GM18951 (cell line): Measurements from ENCODE around the gene PDLIM1.

Experiments used
- POLR2A ChIP-seq: IDR thresholded peaks from 4 replicates; pipeline ENCODE4 v1.6.1; 2011; ENCODE audit warnings: mild to moderate bottlenecking; ENCODE audit not compliant: insufficient read length, insufficient read depth; ENCODE audit errors: extremely low read depth
- in situ Hi-C: fragments of 300-500 bp; cut with MboI; formaldehyde crosslinking; loops from one replicate; pipeline ENCODE4 v1.12.0; 2022; ENCODE audit warnings: low sequenced_read_pairs, mixed read lengths, inconsistent platforms; ENCODE audit not compliant: unreplicated experiment

The PDLIM1 gene

DNA sequence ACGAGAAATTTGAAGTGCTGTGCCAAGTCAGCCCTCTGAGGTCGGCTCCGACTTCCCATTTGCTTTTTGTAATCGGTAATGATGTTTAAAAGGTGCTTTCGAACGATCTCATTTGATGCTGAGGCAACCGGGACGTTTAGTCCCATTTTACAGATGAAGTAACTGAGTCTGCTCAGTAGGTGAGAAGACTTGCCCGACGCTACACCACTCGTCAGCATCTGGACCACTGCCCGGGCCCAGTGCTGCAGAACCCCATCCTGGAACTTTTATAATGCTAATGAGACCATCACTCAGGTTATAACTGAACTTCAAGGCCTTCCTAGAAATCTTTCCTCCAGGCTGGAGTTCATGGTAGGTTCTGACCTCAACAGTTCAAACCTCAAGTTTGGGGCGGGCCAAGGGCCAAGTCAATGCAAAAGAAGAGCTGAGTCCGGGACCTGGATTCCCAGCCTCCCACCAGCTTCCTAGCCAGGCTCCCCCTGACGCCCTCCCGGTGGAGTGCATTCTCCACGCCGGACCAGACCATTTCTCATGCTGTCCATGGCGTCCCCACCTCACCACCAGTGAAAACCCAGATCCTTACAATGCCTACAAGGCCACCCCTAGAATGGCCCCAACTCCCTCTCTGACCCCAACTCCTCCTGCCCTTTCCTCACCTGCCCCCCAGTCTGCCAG, 699 bp upstream of the PDLIM1 start:
- TF ChIP-seq POLR2A: no peak
- in situ Hi-C loops: no loop called here

DNA sequence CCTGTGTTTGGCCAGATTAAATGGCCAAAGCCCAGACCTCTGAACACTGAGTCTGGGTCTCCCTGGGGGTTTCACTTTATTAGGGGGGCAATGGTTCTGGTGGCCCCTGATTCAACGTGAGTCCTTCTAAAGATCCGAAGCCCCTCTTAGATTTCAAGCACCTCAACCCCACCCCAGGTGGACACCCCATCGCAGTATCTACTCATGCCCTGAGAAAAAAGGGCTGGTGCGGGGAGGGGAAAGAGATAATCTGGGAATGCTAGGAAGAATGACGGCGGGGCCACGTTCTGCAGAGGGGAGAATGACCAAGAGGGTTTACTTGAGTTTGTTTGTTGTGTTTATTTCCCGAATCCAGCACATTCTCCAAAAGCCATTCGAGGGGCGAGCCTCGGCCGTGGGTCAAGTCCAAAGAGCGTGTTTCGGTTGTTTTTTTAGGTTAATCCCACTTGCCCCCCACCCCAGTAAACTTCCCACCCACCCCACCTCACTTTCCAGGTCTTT, 832 bp downstream of the PDLIM1 start:
- TF ChIP-seq POLR2A: no peak

DNA sequence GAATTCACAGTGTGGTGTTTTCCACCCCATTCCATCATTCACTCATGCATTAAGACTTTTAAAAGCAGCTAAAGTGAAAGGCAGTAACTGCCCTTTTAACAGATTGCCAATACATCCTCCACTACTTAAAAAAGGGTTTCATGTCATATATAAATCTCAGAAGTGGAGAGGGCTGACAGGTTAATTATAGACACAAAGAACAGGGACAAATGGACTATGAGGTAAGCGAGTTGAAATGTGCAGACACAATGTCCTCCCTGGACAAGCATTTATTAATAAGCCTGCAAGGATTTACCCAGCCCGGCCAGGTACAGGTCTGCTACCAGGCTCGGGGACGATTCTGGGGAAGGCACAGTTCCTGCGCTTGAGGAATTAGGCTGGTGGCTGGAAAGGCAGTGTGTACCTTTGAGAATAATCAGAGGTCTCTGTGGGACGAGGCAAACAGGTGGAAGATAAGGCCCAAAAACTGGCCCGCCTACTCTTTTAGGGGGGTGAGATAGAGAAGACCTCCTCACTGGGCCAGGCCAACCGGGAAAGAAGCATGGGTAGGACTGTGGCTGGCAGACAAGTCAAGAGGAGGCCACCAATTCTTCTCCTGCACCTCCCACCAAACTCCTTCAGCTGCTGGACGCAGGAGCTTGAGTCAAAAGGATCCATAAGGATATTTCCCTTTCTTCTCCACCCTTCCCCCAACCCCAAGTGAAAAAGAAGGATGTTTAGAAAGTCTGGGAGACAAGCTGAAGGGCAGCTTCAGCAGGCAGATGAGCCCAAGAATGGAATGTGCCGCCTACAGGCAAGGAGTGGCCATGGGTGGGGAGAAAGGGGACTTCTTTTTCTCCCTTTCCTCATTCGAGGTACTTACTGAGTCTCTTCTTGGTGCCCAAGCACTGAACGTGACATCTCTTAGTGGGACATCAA, 1.5 kb downstream of the PDLIM1 start:
- in situ Hi-C loops: no loop called here
- no peak for TF ChIP-seq POLR2A

More for the DNA sequence above, 832 bp downstream of the PDLIM1 start:
- in situ Hi-C loops: no loop called here

DNA sequence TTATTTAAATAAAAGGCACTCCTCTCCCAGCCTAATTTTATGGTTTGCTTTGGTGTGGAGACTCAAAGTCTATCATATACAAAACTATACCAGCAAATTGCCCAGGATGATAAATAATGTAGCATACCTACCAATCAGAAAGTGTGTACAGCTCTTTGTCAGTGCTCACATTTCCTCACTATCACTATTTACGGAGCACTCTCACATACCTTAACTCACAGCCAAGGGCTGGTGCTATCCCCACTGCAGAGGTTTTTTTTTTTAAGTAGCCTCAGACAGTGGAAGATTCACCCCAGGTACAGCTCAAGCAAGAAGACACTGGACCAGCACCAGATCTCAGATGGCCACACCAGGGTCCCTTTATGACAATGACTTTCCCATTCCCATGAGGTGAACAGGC, 2.5 kb downstream of the PDLIM1 start:
- no peak for TF ChIP-seq POLR2A
- in situ Hi-C loops: no loop called here

DNA sequence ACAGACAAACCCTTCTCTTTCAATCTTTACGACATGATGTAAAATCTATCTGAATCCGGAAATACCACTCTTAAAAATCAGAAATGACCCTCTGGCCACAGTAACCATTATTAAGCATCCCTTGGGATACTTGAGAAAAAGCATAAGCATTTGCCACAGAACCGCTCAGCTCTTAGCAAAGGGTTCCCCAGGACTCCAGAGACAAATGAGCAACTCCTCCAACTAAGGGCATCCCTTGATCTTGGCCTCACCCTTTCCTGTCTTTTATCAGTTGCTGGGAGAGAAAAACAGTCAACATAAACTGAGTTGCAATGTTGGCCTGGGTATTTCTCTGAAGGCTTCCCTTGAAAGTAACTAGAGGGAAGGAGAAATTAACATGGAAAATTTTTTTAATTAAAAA, 3.5 kb downstream of the PDLIM1 start:
- in situ Hi-C loops: no loop called here
- TF ChIP-seq POLR2A: no peak

DNA sequence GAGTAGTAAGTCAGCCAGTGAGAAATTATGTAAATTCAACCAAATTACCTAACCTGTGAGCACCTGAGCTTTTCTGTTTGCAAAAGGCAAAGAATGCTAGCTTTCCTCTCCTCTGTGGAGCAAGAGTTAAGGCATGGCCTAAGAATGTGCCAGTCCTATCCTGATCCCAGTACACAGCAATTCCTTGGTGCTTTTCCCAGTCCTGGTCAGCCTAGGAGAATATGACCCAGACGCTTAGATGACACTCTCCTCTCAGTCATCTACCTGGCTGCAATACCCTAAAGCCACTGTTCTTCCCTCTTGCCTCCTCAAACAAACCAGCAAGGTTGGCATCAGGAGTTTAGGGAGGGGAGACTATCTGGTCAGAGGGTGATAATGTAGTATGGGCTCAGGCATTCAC, 4.1 kb downstream of the PDLIM1 start:
- in situ Hi-C loops: no loop called here
- TF ChIP-seq POLR2A: no peak

DNA sequence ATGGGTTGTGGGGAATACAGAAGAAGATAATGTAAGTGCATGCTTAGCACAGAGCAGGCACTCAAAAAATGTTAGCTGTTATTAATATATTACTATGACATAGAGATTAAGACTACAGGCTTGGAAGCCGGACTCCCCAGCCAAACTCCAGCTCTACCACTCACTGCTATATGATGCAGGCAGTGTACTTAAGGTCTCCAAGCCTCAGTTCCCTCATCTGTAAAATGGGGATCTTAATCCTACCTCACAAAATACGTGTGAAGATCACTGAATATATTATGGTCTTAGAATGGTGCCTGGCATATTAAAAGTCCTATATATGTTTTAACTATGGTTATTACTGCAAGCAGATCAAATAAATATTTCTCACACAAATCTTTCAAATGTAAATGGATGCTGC, 5.2 kb downstream of the PDLIM1 start:
- in situ Hi-C loops: no loop called here
- TF ChIP-seq POLR2A: no peak

DNA sequence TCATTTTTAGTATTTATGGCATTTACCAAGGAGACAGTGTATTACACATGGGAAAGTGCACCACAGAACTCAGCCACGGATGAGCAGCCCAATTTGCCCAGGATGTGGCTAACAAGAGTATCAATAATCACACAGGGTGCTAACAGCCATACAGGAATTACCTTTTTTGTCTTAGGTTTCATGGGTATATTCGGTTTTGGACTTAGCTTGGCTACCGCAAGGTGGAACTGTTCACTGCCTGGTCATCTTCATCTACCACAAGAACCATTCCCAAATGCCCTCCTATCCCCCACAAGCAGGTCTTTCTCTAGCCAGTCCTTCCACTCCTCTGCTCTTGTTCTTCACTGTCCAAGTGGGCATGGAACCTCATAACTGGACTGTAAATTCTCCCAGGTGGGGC, 6.0 kb downstream of the PDLIM1 start:
- in situ Hi-C loops: no loop called here

DNA sequence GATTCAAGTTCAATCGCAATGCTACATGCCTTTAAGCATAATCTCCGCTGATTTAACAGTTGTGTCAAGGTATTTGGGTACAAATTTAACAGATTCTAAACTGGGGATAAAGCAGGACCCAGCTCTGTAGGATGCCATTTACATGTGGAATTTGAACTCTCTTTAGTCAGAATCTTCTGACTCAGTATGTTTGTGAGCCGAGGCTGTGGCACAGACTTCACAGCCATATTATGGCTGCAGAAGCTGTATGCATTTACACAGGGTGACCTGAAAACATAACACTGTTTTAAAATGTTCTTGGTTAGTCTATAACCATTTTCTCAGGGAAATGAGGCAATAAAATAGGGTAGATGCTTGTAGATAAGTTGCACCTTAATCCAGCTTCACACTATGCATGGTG, 8.7 kb downstream of the PDLIM1 start:
- no peak for TF ChIP-seq POLR2A
- in situ Hi-C loops: no loop called here

More for the DNA sequence above, 6.0 kb downstream of the PDLIM1 start:
- TF ChIP-seq POLR2A: no peak

DNA sequence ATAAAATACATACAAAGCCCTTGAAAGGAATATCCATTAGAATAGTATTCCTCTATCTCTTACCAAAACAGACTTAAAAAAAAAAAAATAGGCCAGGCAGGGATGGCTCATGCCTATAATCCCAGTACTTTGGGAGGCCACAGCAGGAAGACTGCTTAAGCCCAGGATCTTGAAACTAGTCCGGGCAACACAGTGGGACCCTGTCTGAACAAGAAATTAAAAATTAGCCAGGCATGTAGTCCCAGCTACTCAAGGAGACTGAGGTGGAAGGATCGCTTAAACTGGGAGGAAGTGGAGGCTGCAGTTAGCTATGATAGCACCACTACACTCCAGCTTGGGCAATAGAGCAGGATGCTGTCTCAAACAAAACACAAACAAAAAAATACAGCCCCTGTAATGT, 9.6 kb downstream of the PDLIM1 start:
- no peak for TF ChIP-seq POLR2A
- in situ Hi-C loops: no loop called here

DNA sequence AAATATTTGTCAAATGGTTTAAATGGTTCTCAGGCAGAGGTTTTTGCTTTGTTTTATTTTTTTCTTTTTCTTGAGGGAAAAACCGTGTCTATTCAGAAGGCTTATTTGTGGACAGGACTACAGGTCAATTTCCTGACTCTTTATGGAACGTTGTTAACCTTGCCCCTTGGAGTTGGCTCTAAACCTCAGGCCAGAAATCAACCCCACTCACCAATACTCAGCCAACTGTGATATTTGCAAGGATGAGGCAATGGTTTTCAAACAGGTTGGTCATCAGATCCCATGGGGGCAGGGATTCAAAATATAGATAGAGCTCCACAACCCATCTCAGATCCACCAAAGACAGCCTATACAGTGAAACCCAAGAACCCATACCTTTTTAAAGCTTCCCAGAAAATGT, 10.2 kb downstream of the PDLIM1 start:
- no peak for TF ChIP-seq POLR2A
- in situ Hi-C loops: no loop called here

DNA sequence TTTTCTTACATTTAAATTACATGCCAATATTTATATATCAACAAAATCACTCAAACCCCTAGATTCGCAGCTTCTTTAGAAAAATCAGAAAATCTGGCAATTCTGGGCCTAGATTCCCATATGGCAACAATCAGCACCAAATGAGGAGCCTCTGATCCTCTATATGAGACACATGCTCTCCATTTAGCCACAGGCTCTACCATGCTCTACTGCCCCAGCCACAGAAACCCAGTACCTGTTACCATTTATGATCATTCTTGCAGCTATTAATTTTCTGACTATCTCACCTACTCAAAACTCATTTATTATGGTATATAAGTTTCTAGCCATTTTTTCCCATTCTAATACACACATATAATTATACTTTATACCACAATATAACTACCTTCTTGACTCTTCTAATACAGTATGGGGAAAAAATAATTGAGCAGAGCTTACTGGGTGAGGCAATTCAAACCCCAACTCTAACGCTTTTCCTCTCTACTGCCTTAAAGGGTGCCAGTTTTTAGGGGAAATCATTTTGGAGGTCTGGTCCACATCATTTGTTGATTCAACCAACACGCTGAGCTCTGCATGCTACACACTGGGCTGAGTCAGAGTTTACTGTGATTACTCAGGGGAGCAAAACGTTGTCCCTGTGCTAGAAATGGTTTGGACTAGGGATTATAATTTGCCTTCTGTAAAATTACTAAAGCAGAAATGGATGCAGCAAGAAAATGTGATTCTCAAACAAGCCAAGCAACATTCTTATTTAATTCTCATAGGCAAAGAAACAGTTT, 11.6 kb downstream of the PDLIM1 start:
- TF ChIP-seq POLR2A: no peak
- in situ Hi-C loops: no loop called here
